Measurements from ENCODE around the gene DCANP1.

Gene DCANP1

GRCh38 chr5:135440916-135441315, 6.2 kb downstream of the DCANP1 start:
- DNase-seq = no peak

GRCh38 chr5:135439231-135440205, 7.6 kb downstream of the DCANP1 start:
- no peak for DNase-seq

GRCh38 chr5:135438636-135439221, 8.4 kb downstream of the DCANP1 start:
- no peak for DNase-seq

- peak; percentile 39 to 68 for DNase-seq
Measured at GRCh38 chr5:135437796-135438560, 9.2 kb downstream of the DCANP1 start.

GRCh38 chr5:135437422-135437795, 9.7 kb downstream of the DCANP1 start:
- DNase-seq = no peak

- DNase-seq = no peak
Measured at GRCh38 chr5:135436951-135437418, 10.2 kb downstream of the DCANP1 start.

- DNase-seq = no peak
Measured at GRCh38 chr5:135435467-135436330, 11.4 kb downstream of the DCANP1 start.

- no peak for DNase-seq
Measured at GRCh38 chr5:135434591-135435466, 12.3 kb downstream of the DCANP1 start.

- DNase-seq = no peak
Measured at GRCh38 chr5:135433681-135434426, 13.3 kb downstream of the DCANP1 start.

- DNase-seq = no peak
Measured at GRCh38 chr5:135432113-135432512, 15.0 kb downstream of the DCANP1 start.

- no peak for DNase-seq
Measured at GRCh38 chr5:135430135-135430437, 17.1 kb downstream of the DCANP1 start.

- DNase-seq = no peak
Measured at GRCh38 chr5:135429301-135430134, 17.6 kb downstream of the DCANP1 start.

- no peak for DNase-seq
Measured at GRCh38 chr5:135428586-135428985, 18.6 kb downstream of the DCANP1 start.

GRCh38 chr5:135426102-135427082, 20.8 kb downstream of the DCANP1 start:
- peak; percentile 3 to 45 for DNase-seq

- no peak for DNase-seq
Measured at GRCh38 chr5:135425641-135426040, 21.5 kb downstream of the DCANP1 start.

GRCh38 chr5:135423846-135424168, 23.3 kb downstream of the DCANP1 start:
- no peak for DNase-seq

- DNase-seq = no peak
Measured at GRCh38 chr5:135423146-135423845, 23.9 kb downstream of the DCANP1 start.

- DNase-seq = no peak
Measured at GRCh38 chr5:135422419-135422818, 24.7 kb downstream of the DCANP1 start.

Measured in NCI-H2081 (cell line).